Cardiac septum (tissue), 1 donor: ENCODE results near the gene SETDB2. TPM values are rescaled to one million over a fixed set of nuclear protein-coding genes. Genes with fewer than 3 reads are reported as not detected.

Experiments
- DNase-seq: peaks from one replicate; pipeline ENCODE4 v3.0.0-alpha.2; 2020; ENCODE audit warnings: low spot score
- intact Hi-C: fragments of 100-400 bp; cut with DNase I; formaldehyde crosslinking; loops from one replicate; pipeline ENCODE4 v1.14.0; 2022
- long read RNA-seq: library from polyadenylated mRNA; unstranded; transcript quantifications from one replicate; pipeline ENCODE4 v2.0.0, GENCODE V29; 2021
- total RNA-seq: library from RNA; stranded (reverse); fragmentation: NEBNext Ultra II Directional; extraction: Animal tissue kit (Norgen Biotek cat#: 25700); gene quantifications from one replicate; pipeline ENCODE4 v1.2.1, GENCODE V29; 2021
- donor health status: DM: no; HTN: no; CAD: no.

SETDB2 gene
- total RNA-seq = 11.2 TPM
- long read RNA-seq, partial matches to known transcripts = 3 of 13 reads
- long read RNA-seq, other reads (novel, unspliced or antisense) = 8 of 13 reads

GRCh38 chr13:49443704-49444523 is at the start of gene SETDB2, which contains the start of gene CAB39L:
Gene SETDB2, plus strand, starts transcription at chr13:49444274. Its CDS starts 7,620 bp downstream, at chr13:49451894.
Gene CAB39L, minus strand, starts transcription at chr13:49444064. Its CDS starts 61,154 bp downstream, at chr13:49382910.
- intact Hi-C loops = loop anchor here (2.0 to 5.0 kb wide), 2 partner anchors 53 to 163 kb away; no protein-coding TSS in a partner anchor
- peak; percentile 100 for DNase-seq

GRCh38 chr13:49395451-49395865 is 48.6 kb upstream of the SETDB2 start:
- no peak for DNase-seq
- intact Hi-C loops = loop anchor here (5.0 kb wide), 1 partner anchor 93 kb away; no protein-coding TSS in a partner anchor

- DNase-seq = no peak
- intact Hi-C loops = loop anchor here (5.0 kb wide), 1 partner anchor 94 kb away; no protein-coding TSS in a partner anchor
Observed at GRCh38 chr13:49395878-49396380, 48.1 kb upstream of the SETDB2 start.

- intact Hi-C loops = loop anchor here (5.0 kb wide), 1 partner anchor 98 kb away; no protein-coding TSS in a partner anchor
- DNase-seq = no peak
Observed at GRCh38 chr13:49399801-49400472, 44.1 kb upstream of the SETDB2 start.

GRCh38 chr13:49400755-49401659 is 43.1 kb upstream of the SETDB2 start:
- DNase-seq = no peak
- intact Hi-C loops = no loop called here

- intact Hi-C loops = no loop called here
- no peak for DNase-seq
Observed at GRCh38 chr13:49403996-49404702, 39.9 kb upstream of the SETDB2 start.

- no peak for DNase-seq
- intact Hi-C loops = no loop called here
Observed at GRCh38 chr13:49404703-49405020, 39.4 kb upstream of the SETDB2 start.

GRCh38 chr13:49407068-49407467 is 37.0 kb upstream of the SETDB2 start:
- no peak for DNase-seq
- intact Hi-C loops = no loop called here

GRCh38 chr13:49407936-49408335 is 36.1 kb upstream of the SETDB2 start:
- DNase-seq = no peak
- intact Hi-C loops = no loop called here

GRCh38 chr13:49409008-49409407 is 35.1 kb upstream of the SETDB2 start:
- intact Hi-C loops = no loop called here
- DNase-seq = no peak

GRCh38 chr13:49410006-49410405 is 34.1 kb upstream of the SETDB2 start:
- intact Hi-C loops = no loop called here

GRCh38 chr13:49410477-49410876 is 33.6 kb upstream of the SETDB2 start:
- DNase-seq = no peak
- intact Hi-C loops = no loop called here

More at GRCh38 chr13:49410006-49410405, 34.1 kb upstream of the SETDB2 start:
- no peak for DNase-seq

GRCh38 chr13:49411353-49411752 is 32.7 kb upstream of the SETDB2 start:
- no peak for DNase-seq
- intact Hi-C loops = no loop called here

- no peak for DNase-seq
- intact Hi-C loops = no loop called here
Observed at GRCh38 chr13:49412749-49413148, 31.3 kb upstream of the SETDB2 start.

GRCh38 chr13:49417161-49417560 is 26.9 kb upstream of the SETDB2 start:
- no peak for DNase-seq
- intact Hi-C loops = no loop called here

GRCh38 chr13:49418206-49418605 is 25.9 kb upstream of the SETDB2 start:
- DNase-seq = no peak
- intact Hi-C loops = no loop called here

GRCh38 chr13:49419276-49419675 is 24.8 kb upstream of the SETDB2 start:
- intact Hi-C loops = no loop called here
- DNase-seq = no peak

GRCh38 chr13:49421391-49421790 is 22.7 kb upstream of the SETDB2 start:
- intact Hi-C loops = no loop called here

More at GRCh38 chr13:49421391-49421790, 22.7 kb upstream of the SETDB2 start:
- no peak for DNase-seq
